Liver (tissue), 9 donors: Measurements from ENCODE around the gene IGFL4. TPM values are rescaled to one million over a fixed set of nuclear protein-coding genes. Genes with fewer than 3 reads are reported as not detected.

Experiments
- DNase-seq: peaks from one replicate; pipeline ENCODE4 v3.0.0-alpha.2; 2017; ENCODE audit warnings: low spot score
- H3K27ac ChIP-seq, 2 donors: one replicate each; pipeline ENCODE4 v1.7.0; 2013; ENCODE audit warnings: inconsistent platforms in 2 of 2, low read length in 2 of 2, control low read depth in 1 of 2, low read depth in 1 of 2, mild to moderate bottlenecking in 1 of 2
- H3K27me3 ChIP-seq, 4 donors: one replicate each; pipeline versions ENCODE4 v1.6.1 to v1.7.0; 2013; ENCODE audit warnings: low read length in 3 of 4, inconsistent platforms in 1 of 4, mild to moderate bottlenecking in 1 of 4, moderate library complexity in 1 of 4; ENCODE audit not compliant: control insufficient read depth in 4 of 4, insufficient read depth in 4 of 4
- H3K36me3 ChIP-seq, 4 donors: one replicate each; pipeline versions ENCODE4 v1.6.1 to v1.7.0; 2013; ENCODE audit warnings: low read length in 3 of 4, mild to moderate bottlenecking in 3 of 4, low read depth in 1 of 4, moderate library complexity in 1 of 4; ENCODE audit not compliant: control insufficient read depth in 4 of 4, insufficient read depth in 3 of 4
- H3K4me1 ChIP-seq, 4 donors: one replicate each; pipeline versions ENCODE4 v1.6.1 to v1.7.0; 2013; ENCODE audit warnings: low read length in 3 of 4, mild to moderate bottlenecking in 3 of 4, moderate library complexity in 1 of 4; ENCODE audit not compliant: control insufficient read depth in 4 of 4, insufficient read depth in 4 of 4
- H3K4me3 ChIP-seq, 3 donors: one replicate each; pipeline versions ENCODE4 v1.6.1 to v1.7.0; 2013; ENCODE audit warnings: low read length in 3 of 3, control low read depth in 1 of 3, low read depth in 1 of 3, mild to moderate bottlenecking in 1 of 3
- H3K9ac ChIP-seq, 2 donors: one replicate each; pipeline ENCODE4 v1.7.0; 2013; ENCODE audit warnings: low read length in 2 of 2, mild to moderate bottlenecking in 2 of 2, moderate library complexity in 2 of 2, control low read depth in 1 of 2, low read depth in 1 of 2
- H3K9me3 ChIP-seq, 4 donors: one replicate each; pipeline versions ENCODE4 v1.6.1 to v1.7.0; 2013; ENCODE audit warnings: low read length in 3 of 4; ENCODE audit not compliant: control insufficient read depth in 4 of 4
- EGR1 ChIP-seq, 2 donors: IDR thresholded peaks; 2 replicates each; pipeline ENCODE4 v1.6.1; 2016 to 2018; ENCODE audit warnings: antibody characterized with exemption in 2 of 2, low read depth in 2 of 2
- GABPA ChIP-seq, 2 donors: IDR thresholded peaks in 1 of 2; conservative IDR thresholded peaks in 1 of 2; 2 replicates each; pipeline ENCODE4 v1.6.1; 2016; ENCODE audit warnings: antibody characterized with exemption in 2 of 2, mild to moderate bottlenecking in 1 of 2, moderate library complexity in 1 of 2
- NR2F2 ChIP-seq: IDR thresholded peaks from 2 replicates; pipeline ENCODE4 v1.6.1; 2016; ENCODE audit warnings: antibody characterized with exemption
- RAD21 ChIP-seq, 2 donors: IDR thresholded peaks; 2 replicates each; pipeline ENCODE4 v1.6.1; 2016; ENCODE audit warnings: antibody characterized with exemption in 2 of 2, mild to moderate bottlenecking in 2 of 2
- TAF1 ChIP-seq: conservative IDR thresholded peaks from 2 replicates; pipeline ENCODE4 v1.6.1; 2016; ENCODE audit warnings: antibody characterized with exemption, mild to moderate bottlenecking
- YY1 ChIP-seq: IDR thresholded peaks from 2 replicates; pipeline ENCODE4 v1.6.1; 2016; ENCODE audit warnings: antibody characterized with exemption, mild to moderate bottlenecking
- WGBS: extraction: QIAGEN DNeasy Blood & Tissue Kit; methylation state at CpG from one replicate; pipeline ENCODE4 v1.1.7; 2013; 5-methylcytosine and 5-hydroxymethylcytosine counted together
- polyA plus RNA-seq, 2 donors: library from polyadenylated mRNA; stranded (reverse) in 1 of 2; unstranded in 1 of 2; fragments of 200-250 nt in 1 of 2; fragments of >200 nt in 1 of 2; fragmentation: Nextera tagmentation in 1 of 2; extraction: Ambion mirVana in 1 of 2; gene quantifications; one replicate each; pipeline versions ENCODE4 v1.2.1 to v1.2.3, GENCODE V29; 2013 to 2015
- total RNA-seq, 2 donors: library from RNA; depleted of rRNA; stranded (reverse); fragments of >200 nt; gene quantifications; one replicate each; pipeline ENCODE4 v1.2.3, GENCODE V29; 2014
- TF ChIP-seq, protein P1 (sequence below): fragments of 150-350 bp; IDR thresholded peaks from 2 replicates; pipeline ENCODE4 v1.5.1; 2017; ENCODE audit warnings: improper control_type of control experiment, low read depth, low read length; ENCODE audit not compliant: missing input control
- TF ChIP-seq, protein P2 (sequence below): IDR thresholded peaks from 2 replicates; pipeline ENCODE4 v1.6.1; 2016; ENCODE audit warnings: antibody characterized with exemption
- TF ChIP-seq, protein P3 (sequence below): IDR thresholded peaks from 2 replicates; pipeline ENCODE4 v1.6.1; 2016; ENCODE audit warnings: antibody characterized with exemption
- TF ChIP-seq, protein P4 (sequence below): IDR thresholded peaks from 2 replicates; pipeline ENCODE4 v1.6.1; 2016; ENCODE audit warnings: antibody characterized with exemption
- donor health status: healthy.
- donor health status: healthy.
- donor health status: healthy.
- donor health status: healthy.
- donor health status: healthy.

IGFL4 gene
- total and polyA plus RNA-seq, 4 donors: not detected

DNA sequence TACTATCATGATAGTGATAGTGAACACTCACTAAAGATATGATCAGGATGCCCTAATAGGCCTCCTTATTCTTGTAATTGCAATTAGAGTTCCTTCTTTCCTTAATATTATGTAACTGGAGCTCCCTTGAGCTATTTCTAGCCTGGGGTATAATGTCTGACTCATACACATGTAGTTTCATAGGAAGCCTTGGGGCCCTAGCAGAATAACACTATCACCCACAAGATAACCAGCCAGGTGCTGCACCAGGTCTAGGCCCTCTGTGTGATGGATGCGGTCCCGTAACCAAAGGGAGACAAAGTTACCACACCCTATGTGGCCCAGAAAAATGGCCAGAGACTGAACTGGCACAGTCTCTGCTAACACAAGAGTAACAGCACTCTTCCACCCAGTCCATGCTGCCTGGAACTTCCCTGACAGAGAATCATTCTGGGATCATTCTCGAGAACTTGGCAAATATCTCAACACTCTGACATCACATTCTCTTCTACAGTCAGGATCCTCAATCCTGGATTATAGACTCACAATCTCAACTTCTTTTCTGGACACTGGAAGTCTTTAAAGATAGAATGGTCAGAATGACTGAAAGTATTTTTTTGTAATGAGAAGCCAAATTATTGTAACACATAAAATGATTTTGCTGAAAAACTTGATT lies 32.6 kb upstream of the IGFL4 start:
- H3K9ac ChIP-seq: no peak overlapping the region
- peaks cover 0 to 13% (median 7%) of the 10 kb centered on the region in 4 donors for H3K27me3 ChIP-seq
- no peaks in the 10 kb centered on the region for H3K36me3 ChIP-seq
- no peak for DNase-seq
- TF ChIP-seq, protein P1, sequence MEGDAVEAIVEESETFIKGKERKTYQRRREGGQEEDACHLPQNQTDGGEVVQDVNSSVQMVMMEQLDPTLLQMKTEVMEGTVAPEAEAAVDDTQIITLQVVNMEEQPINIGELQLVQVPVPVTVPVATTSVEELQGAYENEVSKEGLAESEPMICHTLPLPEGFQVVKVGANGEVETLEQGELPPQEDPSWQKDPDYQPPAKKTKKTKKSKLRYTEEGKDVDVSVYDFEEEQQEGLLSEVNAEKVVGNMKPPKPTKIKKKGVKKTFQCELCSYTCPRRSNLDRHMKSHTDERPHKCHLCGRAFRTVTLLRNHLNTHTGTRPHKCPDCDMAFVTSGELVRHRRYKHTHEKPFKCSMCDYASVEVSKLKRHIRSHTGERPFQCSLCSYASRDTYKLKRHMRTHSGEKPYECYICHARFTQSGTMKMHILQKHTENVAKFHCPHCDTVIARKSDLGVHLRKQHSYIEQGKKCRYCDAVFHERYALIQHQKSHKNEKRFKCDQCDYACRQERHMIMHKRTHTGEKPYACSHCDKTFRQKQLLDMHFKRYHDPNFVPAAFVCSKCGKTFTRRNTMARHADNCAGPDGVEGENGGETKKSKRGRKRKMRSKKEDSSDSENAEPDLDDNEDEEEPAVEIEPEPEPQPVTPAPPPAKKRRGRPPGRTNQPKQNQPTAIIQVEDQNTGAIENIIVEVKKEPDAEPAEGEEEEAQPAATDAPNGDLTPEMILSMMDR: no peak
- TF ChIP-seq, protein P2, sequence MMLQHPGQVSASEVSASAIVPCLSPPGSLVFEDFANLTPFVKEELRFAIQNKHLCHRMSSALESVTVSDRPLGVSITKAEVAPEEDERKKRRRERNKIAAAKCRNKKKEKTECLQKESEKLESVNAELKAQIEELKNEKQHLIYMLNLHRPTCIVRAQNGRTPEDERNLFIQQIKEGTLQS: no peak
- TF ChIP-seq NR2F2: no peak
- TF ChIP-seq EGR1 (IDR thresholded peaks at IDR 0.05; ENCODE audit: low read depth in 2 of 2): no peak
- TF ChIP-seq, protein P3, sequence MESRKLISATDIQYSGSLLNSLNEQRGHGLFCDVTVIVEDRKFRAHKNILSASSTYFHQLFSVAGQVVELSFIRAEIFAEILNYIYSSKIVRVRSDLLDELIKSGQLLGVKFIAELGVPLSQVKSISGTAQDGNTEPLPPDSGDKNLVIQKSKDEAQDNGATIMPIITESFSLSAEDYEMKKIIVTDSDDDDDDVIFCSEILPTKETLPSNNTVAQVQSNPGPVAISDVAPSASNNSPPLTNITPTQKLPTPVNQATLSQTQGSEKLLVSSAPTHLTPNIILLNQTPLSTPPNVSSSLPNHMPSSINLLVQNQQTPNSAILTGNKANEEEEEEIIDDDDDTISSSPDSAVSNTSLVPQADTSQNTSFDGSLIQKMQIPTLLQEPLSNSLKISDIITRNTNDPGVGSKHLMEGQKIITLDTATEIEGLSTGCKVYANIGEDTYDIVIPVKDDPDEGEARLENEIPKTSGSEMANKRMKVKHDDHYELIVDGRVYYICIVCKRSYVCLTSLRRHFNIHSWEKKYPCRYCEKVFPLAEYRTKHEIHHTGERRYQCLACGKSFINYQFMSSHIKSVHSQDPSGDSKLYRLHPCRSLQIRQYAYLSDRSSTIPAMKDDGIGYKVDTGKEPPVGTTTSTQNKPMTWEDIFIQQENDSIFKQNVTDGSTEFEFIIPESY: no peak
- TF ChIP-seq GABPA (IDR thresholded peaks at IDR 0.05 in 1 of 2, conservative IDR thresholded peaks at IDR 0.05 in 1 of 2): no peak
- TF ChIP-seq TAF1: no peak
- H3K9me3 ChIP-seq: no peaks in the 10 kb centered on the region
- peaks cover 0 to 8% (median 6%) of the 10 kb centered on the region in 4 donors for H3K4me1 ChIP-seq
- no peak overlapping the region for H3K27ac ChIP-seq
- 87% methylated on average over 3 of the region's 3 CpGs for WGBS
- H3K4me3 ChIP-seq: no peak overlapping the region

DNA sequence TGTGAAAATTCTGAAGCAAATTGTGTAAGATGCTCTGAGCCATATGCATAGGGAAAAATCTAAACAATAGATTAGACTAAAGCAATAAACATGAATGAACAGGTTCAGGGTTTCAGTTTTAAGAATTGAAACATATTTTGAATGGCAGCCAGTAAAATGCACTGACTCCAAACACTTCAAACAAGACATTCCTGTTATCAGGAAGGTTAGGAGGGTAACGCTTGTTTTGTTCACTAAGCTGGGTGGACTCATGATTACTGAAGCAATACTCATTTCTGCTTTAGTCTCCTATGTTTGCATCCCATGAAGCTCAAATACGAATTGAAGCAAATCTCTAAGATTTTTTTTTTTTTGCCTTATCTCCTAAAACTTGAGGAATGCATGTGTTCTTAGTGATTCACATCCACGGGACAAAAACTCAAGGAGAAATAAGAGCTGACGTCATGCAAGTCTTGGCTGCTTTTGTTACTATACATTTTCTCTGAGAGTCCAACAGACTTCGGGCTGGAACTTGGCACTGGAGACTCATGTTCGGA lies 29.1 kb upstream of the IGFL4 start:
- Histone ChIP-seq H3K27me3 (peaks cover 0 to 7% (median 3%) of the 10 kb centered on the region in 4 donors), H3K27ac (no peak overlapping the region), H3K9ac (no peak overlapping the region), H3K9me3 (no peaks in the 10 kb centered on the region), H3K36me3 (no peaks in the 10 kb centered on the region), H3K4me3 (no peak overlapping the region), H3K4me1 (no peaks in the 10 kb centered on the region)
- no peak for DNase-seq
- 44% methylated on average over 6 of the region's 6 CpGs for WGBS
- TF ChIP-seq, protein P1: no peak
- TF ChIP-seq, protein P4, sequence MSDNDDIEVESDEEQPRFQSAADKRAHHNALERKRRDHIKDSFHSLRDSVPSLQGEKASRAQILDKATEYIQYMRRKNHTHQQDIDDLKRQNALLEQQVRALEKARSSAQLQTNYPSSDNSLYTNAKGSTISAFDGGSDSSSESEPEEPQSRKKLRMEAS: no peak
- TF ChIP-seq RAD21 (IDR thresholded peaks at IDR 0.05): no peak
- TF ChIP-seq YY1: no peak
